ES-I3 (cell line): ENCODE results near the gene RASD1.

Source experiments
- H3K36me3 ChIP-seq: 2 replicates; pipeline ENCODE4 v1.6.1; 2013; ENCODE audit warnings: mild to moderate bottlenecking, low read length, control low read depth, moderate library complexity; ENCODE audit not compliant: insufficient read depth
- H3K4me1 ChIP-seq: 2 replicates; pipeline ENCODE4 v1.6.1; 2013; ENCODE audit warnings: mild to moderate bottlenecking, control low read depth, low read length; ENCODE audit not compliant: insufficient read depth
- H3K9ac ChIP-seq: 2 replicates; pipeline ENCODE4 v1.6.1; 2013; ENCODE audit warnings: low read depth, mild to moderate bottlenecking, low read length, moderate library complexity
- H3K9me3 ChIP-seq: 2 replicates; pipeline ENCODE4 v1.6.1; 2013; ENCODE audit warnings: mild to moderate bottlenecking, low read length, moderate library complexity; ENCODE audit not compliant: control insufficient read depth, insufficient read depth

Gene RASD1

GRCh38 chr17:17447264-17447663 is 48.9 kb downstream of the RASD1 start:
- peaks cover 14% of the 10 kb centered on the region; the same call in 1 of the 2 replicates for H3K4me1 ChIP-seq
- no peak overlapping the region for H3K9ac ChIP-seq
- no peaks in the 10 kb centered on the region for H3K9me3 ChIP-seq

GRCh38 chr17:17446666-17447155 is 49.5 kb downstream of the RASD1 start:
- H3K36me3 ChIP-seq: no peaks in the 10 kb centered on the region
- no peak overlapping the region for H3K9ac ChIP-seq
- peaks cover 14% of the 10 kb centered on the region; the same call in 1 of the 2 replicates for H3K4me1 ChIP-seq
- no peaks in the 10 kb centered on the region for H3K9me3 ChIP-seq

More at GRCh38 chr17:17447264-17447663, 48.9 kb downstream of the RASD1 start:
- no peaks in the 10 kb centered on the region for H3K36me3 ChIP-seq

- Histone ChIP-seq H3K4me1 (peaks cover 17% of the 10 kb centered on the region; the same call in 1 of the 2 replicates), H3K9me3 (no peaks in the 10 kb centered on the region), H3K36me3 (no peaks in the 10 kb centered on the region), H3K9ac (no peak overlapping the region)
Measured at GRCh38 chr17:17445925-17446665, 50.1 kb downstream of the RASD1 start.

GRCh38 chr17:17445296-17445924 is 50.8 kb downstream of the RASD1 start:
- Histone ChIP-seq H3K36me3 (no peaks in the 10 kb centered on the region), H3K9me3 (no peaks in the 10 kb centered on the region), H3K9ac (no peak overlapping the region), H3K4me1 (peaks cover 17% of the 10 kb centered on the region; the same call in 1 of the 2 replicates)
